AG04449 (cell line): ENCODE data around the gene SLC35B2.
A peak's percentile ranks its signal among the peaks of the same experiment; 100 is the strongest.

Source experiments
- CTCF ChIA-PET: fragments of 350-600 bp; formaldehyde crosslinking; extraction: SDS; loops from one replicate; lab custom pipeline; 2021; ENCODE audit warnings: antibody characterized with exemption; lab: Yijun Ruan, JAX
- POLR2A ChIA-PET: fragments of 400-600, 350-600 bp; formaldehyde crosslinking; extraction: SDS; loops from one replicate; lab custom pipeline; 2020; ENCODE audit warnings: antibody characterized with exemption, inconsistent platforms; lab: Yijun Ruan, JAX
- DNase-seq: peaks from one replicate; pipeline ENCODE4 v3.0.0-alpha.2; 2010; ENCODE audit warnings: low read depth, low spot score
- H3K4me3 ChIP-seq: 2 replicates; pipeline ENCODE4 v1.5.1; 2011; ENCODE audit warnings: low read depth, mild to moderate bottlenecking, control low read depth, low read length
- CTCF ChIP-seq: IDR thresholded peaks from one replicate; pipeline ENCODE4 v1.5.1; 2011; ENCODE audit warnings: mild to moderate bottlenecking, moderate library complexity, low read length, control low read depth, inconsistent platforms; ENCODE audit not compliant: insufficient read depth; ENCODE audit errors: missing control alignments

SLC35B2 gene

GRCh38 chr6:44245391-44245911, 11.9 kb downstream of the SLC35B2 start:
- DNase-seq = no peak
- CTCF ChIA-PET = interaction anchor here (0.6 to 8.1 kb wide), 9 partner anchors 9 to 145 kb away, joined by 3 to 135 read pairs (median 3); partner anchors contain the start of gene SLC35B2
- TF ChIP-seq CTCF = no peak
- peak overlapping the region; percentile 99 for H3K4me3 ChIP-seq
- POLR2A ChIA-PET = interaction anchor here (1.0 to 4.4 kb wide), 4 partner anchors 8 to 22 kb away, joined by 3 to 109 read pairs (median 38); partner anchors contain the start of genes SLC29A1 and SLC35B2

DNA sequence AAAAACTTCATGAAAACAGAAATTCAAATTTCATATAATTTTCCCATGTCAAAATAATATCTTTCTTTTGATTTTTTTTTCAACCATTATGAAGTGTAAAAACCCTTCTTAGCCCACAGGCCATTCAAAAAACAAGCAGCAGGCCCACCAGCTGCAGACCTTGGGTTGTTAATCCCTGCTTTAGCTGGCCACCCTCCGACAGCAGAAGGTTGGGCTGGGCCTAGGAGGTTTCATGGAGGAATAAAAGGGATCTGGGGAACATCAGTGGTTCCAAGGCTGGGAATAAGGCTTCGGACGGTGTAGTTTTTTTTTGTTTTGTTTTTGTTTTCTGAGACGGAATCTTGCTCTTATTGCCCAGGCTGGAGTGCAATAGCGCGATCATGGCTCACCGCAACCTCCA, 14.0 kb downstream of the SLC35B2 start:
- ChIA-PET CTCF (interaction anchor here (1.0 to 8.1 kb wide), 5 partner anchors 7 to 70 kb away, joined by 3 to 135 read pairs (median 7); partner anchors contain the start of gene AARS2), POLR2A (no interaction called here)
- no peak overlapping the region for H3K4me3 ChIP-seq
- TF ChIP-seq CTCF = no peak
- no peak for DNase-seq

DNA sequence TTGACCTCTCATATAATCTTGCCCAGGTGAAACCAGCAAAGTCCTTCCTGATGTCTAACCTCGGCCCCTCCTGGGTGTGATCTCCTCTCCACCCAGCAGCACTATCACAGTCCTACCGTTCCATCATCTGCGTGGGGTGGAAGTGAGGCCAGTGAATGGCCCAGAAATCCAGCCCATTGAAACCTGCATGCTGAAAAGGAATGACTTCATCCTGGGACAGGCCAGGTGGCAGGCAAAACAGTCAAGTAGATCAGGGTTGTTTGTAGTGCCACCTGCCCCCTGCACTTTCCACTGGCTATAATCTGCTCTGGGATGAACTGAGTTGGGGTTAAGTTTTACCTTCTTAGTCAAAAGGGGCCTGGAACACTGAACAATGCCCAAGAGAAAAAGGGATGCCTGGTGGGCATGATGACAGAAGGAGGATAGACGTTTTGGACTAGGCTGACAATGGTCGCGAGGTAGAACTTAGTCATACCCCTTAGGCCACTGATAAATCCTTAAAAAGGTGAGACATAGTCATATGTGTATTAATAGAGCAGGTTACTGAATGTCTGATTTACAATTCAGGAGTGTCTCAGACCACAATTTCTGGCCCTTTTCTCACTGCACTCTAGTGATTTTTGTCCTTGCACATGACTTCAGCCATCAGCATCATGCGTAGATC, 18.5 kb downstream of the SLC35B2 start:
- ChIA-PET CTCF (interaction anchor here (0.6 to 6.6 kb wide), 9 partner anchors 7 to 141 kb away, joined by 3 to 175 read pairs (median 7); partner anchors contain the start of genes HSP90AB1, SLC29A1 and SLC35B2), POLR2A (no interaction called here)
- H3K4me3 ChIP-seq = no peak overlapping the region
- no peak for TF ChIP-seq CTCF
- no peak for DNase-seq

DNA sequence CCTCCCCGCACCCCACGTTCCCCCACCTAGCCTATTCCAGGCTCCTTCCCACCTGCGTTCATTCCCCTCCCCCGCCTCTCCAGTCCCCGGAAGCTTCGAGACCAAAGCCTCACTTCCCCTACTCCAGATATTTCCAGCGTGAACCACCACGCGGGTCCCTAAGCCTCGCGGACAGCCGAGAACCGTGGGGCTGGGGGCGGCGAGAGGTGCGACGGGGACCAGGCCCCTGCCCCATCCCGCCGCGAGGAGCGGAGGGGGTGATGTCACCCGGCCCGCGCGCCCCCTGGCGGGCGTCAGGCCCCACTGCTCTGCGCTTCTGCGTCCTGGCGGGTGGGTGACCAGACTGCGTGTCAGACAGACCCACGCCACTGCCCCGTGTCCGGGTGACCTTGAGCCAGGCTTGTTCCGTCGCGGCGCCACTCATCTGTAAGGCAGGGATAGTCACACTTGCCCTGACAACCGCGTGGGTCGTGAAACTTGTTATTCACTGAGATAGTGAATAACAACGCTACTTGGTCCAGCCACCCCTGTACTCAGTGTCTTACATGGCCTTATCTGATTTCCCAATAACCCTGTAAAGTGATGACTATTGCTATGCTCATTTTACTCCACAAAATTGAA, 19.4 kb downstream of the SLC35B2 start:
- ChIA-PET CTCF (interaction anchor here (0.6 to 6.6 kb wide), 29 partner anchors 8 to 629 kb away, joined by 3 to 175 read pairs (median 4); partner anchors contain the start of genes HSP90AB1, SLC29A1 and SLC35B2), POLR2A (interaction anchor here (0.7 to 4.9 kb wide), 5 partner anchors 9 to 106 kb away, joined by 3 to 74 read pairs (median 3); partner anchors contain the start of genes HSP90AB1 and SLC29A1)
- DNase-seq = no peak
- peak overlapping the region; percentile 67 for H3K4me3 ChIP-seq
- peak; percentile 99 for TF ChIP-seq CTCF

DNA sequence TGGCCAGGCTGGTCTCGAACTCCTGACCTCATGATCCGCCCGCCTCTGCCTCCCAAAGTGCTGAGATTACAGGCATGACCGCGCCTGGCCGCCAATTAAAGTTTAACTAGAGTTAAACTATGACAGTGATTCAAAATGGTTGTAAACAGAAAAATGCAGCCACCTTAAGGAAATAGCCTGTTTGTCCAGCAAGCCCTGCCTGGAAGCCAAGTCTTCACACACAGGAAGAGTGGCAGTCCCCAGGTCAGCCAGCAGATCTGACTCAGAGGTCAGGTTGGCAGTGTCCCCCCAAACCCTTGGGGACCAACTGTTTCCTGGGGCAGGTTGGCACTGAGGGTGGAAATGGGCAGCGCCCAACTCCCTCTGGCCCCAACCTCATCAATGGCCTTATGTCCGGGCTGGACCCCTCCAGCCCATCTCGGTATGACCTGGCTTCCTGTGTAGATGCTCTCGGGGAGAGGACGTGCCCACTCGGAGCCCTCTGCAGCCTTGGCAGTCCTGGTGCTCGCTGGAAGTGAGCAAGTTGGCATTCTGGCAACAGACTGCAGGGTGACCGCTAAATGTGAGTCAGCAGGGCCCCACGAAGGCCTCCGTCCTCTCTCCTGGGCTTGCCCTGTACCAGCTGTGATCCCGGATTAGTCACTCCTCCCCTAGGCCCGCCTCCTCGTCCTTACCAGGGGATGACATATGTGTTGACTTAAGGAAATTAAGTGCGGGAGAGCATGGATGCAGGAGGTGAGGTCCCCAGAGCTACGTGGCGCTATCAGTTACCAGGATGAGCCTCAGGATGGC, 20.1 kb downstream of the SLC35B2 start:
- peak; percentile 88 for DNase-seq
- CTCF ChIA-PET = interaction anchor here (0.6 to 6.6 kb wide), 27 partner anchors 9 to 629 kb away, joined by 3 to 175 read pairs (median 4); partner anchors contain the start of genes HSP90AB1, SLC29A1 and SLC35B2
- no peak for TF ChIP-seq CTCF
- POLR2A ChIA-PET = interaction anchor here (0.7 to 4.9 kb wide), 7 partner anchors 9 to 105 kb away, joined by 3 to 74 read pairs (median 3); partner anchors contain the start of genes HSP90AB1 and SLC29A1
- H3K4me3 ChIP-seq = peak overlapping the region; percentile 67
